Measurements from ENCODE around the gene ZNF473. TPM values are rescaled to one million over a fixed set of nuclear protein-coding genes. Genes with fewer than 3 reads are reported as not detected.

Gene ZNF473
- total and polyA plus RNA-seq, 2 experiments from 2014 or later, result 3.3 to 18.9 TPM

DNA sequence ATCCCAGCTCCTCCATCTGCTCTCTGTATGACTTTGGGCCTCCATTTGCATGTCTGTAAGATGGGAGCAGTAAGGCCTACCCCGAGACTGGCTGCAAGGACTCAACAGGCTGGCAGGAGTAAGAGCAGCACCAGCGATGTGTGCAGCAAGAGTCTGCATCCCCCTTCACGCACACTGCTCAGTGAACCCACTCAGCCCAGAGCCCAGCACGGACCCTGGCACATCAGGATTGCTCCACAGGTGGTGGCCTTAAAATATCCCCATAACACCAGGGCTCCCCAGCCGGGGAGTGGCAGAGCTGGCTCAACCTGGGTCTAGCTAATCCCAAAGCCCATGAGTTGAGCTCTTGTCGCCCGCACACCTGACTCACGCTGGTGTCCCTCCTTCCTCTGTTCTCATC, 24.0 kb upstream of the ZNF473 start (continued):
- TF ChIP-seq, protein P1, sequence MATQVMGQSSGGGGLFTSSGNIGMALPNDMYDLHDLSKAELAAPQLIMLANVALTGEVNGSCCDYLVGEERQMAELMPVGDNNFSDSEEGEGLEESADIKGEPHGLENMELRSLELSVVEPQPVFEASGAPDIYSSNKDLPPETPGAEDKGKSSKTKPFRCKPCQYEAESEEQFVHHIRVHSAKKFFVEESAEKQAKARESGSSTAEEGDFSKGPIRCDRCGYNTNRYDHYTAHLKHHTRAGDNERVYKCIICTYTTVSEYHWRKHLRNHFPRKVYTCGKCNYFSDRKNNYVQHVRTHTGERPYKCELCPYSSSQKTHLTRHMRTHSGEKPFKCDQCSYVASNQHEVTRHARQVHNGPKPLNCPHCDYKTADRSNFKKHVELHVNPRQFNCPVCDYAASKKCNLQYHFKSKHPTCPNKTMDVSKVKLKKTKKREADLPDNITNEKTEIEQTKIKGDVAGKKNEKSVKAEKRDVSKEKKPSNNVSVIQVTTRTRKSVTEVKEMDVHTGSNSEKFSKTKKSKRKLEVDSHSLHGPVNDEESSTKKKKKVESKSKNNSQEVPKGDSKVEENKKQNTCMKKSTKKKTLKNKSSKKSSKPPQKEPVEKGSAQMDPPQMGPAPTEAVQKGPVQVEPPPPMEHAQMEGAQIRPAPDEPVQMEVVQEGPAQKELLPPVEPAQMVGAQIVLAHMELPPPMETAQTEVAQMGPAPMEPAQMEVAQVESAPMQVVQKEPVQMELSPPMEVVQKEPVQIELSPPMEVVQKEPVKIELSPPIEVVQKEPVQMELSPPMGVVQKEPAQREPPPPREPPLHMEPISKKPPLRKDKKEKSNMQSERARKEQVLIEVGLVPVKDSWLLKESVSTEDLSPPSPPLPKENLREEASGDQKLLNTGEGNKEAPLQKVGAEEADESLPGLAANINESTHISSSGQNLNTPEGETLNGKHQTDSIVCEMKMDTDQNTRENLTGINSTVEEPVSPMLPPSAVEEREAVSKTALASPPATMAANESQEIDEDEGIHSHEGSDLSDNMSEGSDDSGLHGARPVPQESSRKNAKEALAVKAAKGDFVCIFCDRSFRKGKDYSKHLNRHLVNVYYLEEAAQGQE (IDR thresholded peaks at IDR 0.05; ENCODE audit: unreplicated experiment), result no peak
- no peak for TF ChIP-seq POLR2AphosphoS5 (IDR thresholded peaks at IDR 0.05; ENCODE audit: low read depth)

DNA sequence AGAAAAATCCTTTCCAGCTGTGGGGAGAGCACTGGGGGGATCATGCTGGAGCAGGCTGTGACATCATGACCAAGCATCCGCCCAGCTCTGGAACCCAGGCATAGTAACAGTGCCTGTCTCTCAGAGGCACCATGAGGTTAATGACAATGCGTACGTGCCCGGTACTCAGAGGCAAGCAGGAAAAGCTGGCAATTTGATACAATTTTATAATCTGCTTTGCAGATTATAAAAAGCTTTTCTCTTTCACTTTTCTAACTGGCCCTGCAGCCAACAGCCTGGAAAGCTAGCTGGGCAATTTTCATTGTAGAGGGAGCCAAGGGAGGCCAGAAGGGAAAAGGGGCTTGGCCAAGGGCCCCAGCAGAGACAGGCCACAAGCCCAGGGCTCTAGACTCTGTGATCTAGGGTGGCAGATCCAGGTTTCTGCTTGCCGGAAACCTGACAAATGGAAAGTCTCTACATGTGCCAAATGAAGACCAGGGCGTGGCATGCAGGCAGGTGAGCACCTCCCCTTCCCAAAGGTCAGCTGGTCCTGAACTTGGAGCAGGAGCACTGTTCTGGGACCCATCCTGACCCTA, 23.3 kb upstream of the ZNF473 start:
- no peak overlapping the region for H3K4me3 Mint-ChIP-seq
- Histone ChIP-seq H3K27ac (ENCODE audit: low read depth) (no peak overlapping the region), H3F3A (replicated peaks; ENCODE audit: low read depth) (no peaks in the 10 kb centered on the region), H3K27me3 (ENCODE audit: insufficient read depth) (no peaks in the 10 kb centered on the region), H3K4me1 (ENCODE audit: insufficient read depth) (no peaks in the 10 kb centered on the region), H4K20me1 (replicated peaks; ENCODE audit: insufficient read depth) (no peaks in the 10 kb centered on the region), H3K4me3 (no peak overlapping the region), H2AFZ (no peak overlapping the region), H3K4me2 (no peak overlapping the region), H3K79me2 (replicated peaks; ENCODE audit: insufficient read depth) (no peaks in the 10 kb centered on the region), H3K9me2 (ENCODE audit: insufficient read depth) (no peaks in the 10 kb centered on the region), H3K36me3 (ENCODE audit: insufficient read depth) (no peaks in the 10 kb centered on the region)
- DNase-seq (ENCODE audit: low spot score), result no peak
- H3K9me3 Mint-ChIP-seq, result no peaks in the 10 kb centered on the region
- H3K36me3 Mint-ChIP-seq (ENCODE audit: low read depth), result peaks cover 5% of the 10 kb centered on the region; the same call in 1 of the 3 replicates
- H3K27me3 Mint-ChIP-seq (ENCODE audit: insufficient read depth, low read depth, poor library complexity), result peaks cover 3% of the 10 kb centered on the region
- no peak for ATAC-seq
- no peaks in the 10 kb centered on the region for H3K4me1 Mint-ChIP-seq
- TF ChIP-seq NANOG (IDR thresholded peaks at IDR 0.05; ENCODE audit: borderline replicate concordance) (no peak), CTCF (conservative IDR thresholded peaks at IDR 0.05; ENCODE audit: low read depth in 2 of 2) (no peak), EZH2phosphoT487 (IDR thresholded peaks at IDR 0.05; ENCODE audit: unreplicated experiment) (no peak), ZNF114 (CRISPR knock-in tag; IDR thresholded peaks at IDR 0.05) (no peak), EZH2 (IDR thresholded peaks at IDR 0.05; ENCODE audit: low read depth, unreplicated experiment) (no peak)
- H3K27ac Mint-ChIP-seq, result no peak overlapping the region

- Histone ChIP-seq H2AFZ (no peak overlapping the region), H3K9me2 (ENCODE audit: insufficient read depth) (no peaks in the 10 kb centered on the region), H3K27ac (ENCODE audit: low read depth) (no peak overlapping the region), H3K4me3 (no peak overlapping the region), H3F3A (replicated peaks; ENCODE audit: low read depth) (no peaks in the 10 kb centered on the region), H3K27me3 (ENCODE audit: insufficient read depth) (no peaks in the 10 kb centered on the region), H3K4me1 (ENCODE audit: insufficient read depth) (no peaks in the 10 kb centered on the region), H3K36me3 (ENCODE audit: insufficient read depth) (no peaks in the 10 kb centered on the region), H3K79me2 (replicated peaks; ENCODE audit: insufficient read depth) (no peaks in the 10 kb centered on the region), H3K4me2 (no peak overlapping the region), H4K20me1 (replicated peaks; ENCODE audit: insufficient read depth) (peaks cover 7% of the 10 kb centered on the region; the same call in 1 of the 2 replicates)
- peaks cover 2% of the 10 kb centered on the region; the same call in 2 of the 3 replicates for H3K9me3 Mint-ChIP-seq
- no peak overlapping the region for H3K27ac Mint-ChIP-seq
- peaks cover 3% of the 10 kb centered on the region for H3K27me3 Mint-ChIP-seq (ENCODE audit: insufficient read depth, low read depth, poor library complexity)
- no peak for ATAC-seq
- no peak overlapping the region for H3K4me3 Mint-ChIP-seq
- no peak for DNase-seq (ENCODE audit: low spot score)
- peaks cover 5% of the 10 kb centered on the region; the same call in 2 of the 3 replicates for H3K36me3 Mint-ChIP-seq (ENCODE audit: low read depth)
- no peaks in the 10 kb centered on the region for H3K4me1 Mint-ChIP-seq
- TF ChIP-seq, protein P2, sequence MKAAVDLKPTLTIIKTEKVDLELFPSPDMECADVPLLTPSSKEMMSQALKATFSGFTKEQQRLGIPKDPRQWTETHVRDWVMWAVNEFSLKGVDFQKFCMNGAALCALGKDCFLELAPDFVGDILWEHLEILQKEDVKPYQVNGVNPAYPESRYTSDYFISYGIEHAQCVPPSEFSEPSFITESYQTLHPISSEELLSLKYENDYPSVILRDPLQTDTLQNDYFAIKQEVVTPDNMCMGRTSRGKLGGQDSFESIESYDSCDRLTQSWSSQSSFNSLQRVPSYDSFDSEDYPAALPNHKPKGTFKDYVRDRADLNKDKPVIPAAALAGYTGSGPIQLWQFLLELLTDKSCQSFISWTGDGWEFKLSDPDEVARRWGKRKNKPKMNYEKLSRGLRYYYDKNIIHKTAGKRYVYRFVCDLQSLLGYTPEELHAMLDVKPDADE (IDR thresholded peaks at IDR 0.05), result no peak
- no peak for TF ChIP-seq CTCF (conservative IDR thresholded peaks at IDR 0.05; ENCODE audit: low read depth in 2 of 2)
- no peak for TF ChIP-seq EZH2phosphoT487 (IDR thresholded peaks at IDR 0.05; ENCODE audit: unreplicated experiment)
- no peak for TF ChIP-seq STAT1 (IDR thresholded peaks at IDR 0.05; ENCODE audit: unreplicated experiment)
- TF ChIP-seq ZNF114 (CRISPR knock-in tag; IDR thresholded peaks at IDR 0.05), result no peak
- no peak for TF ChIP-seq NANOG (IDR thresholded peaks at IDR 0.05; ENCODE audit: borderline replicate concordance)
- no peak for TF ChIP-seq ZNF331 (CRISPR knock-in tag; IDR thresholded peaks at IDR 0.05; ENCODE audit: low read depth)
- no peak for TF ChIP-seq POLR2AphosphoS5 (IDR thresholded peaks at IDR 0.05; ENCODE audit: low read depth)
- TF ChIP-seq CREB1 (CRISPR knock-in tag; IDR thresholded peaks at IDR 0.05; ENCODE audit: low read depth), result no peak
- no peak for TF ChIP-seq JUNB (IDR thresholded peaks at IDR 0.05; ENCODE audit: unreplicated experiment)
These were observed 22.5 kb upstream of the ZNF473 start for GRCh38 chr19:50003254-50003788.
